HEK293 (cell line): ENCODE data around the gene SLC10A1.

Experiments used
- CTCF ChIA-PET: fragments of 350-600 bp; formaldehyde crosslinking; extraction: SDS; loops from one replicate; lab custom pipeline; 2021; ENCODE audit warnings: antibody characterized with exemption; lab: Yijun Ruan, JAX
- POLR2A ChIA-PET: fragments of 300-600 bp; formaldehyde crosslinking; extraction: SDS; loops from one replicate; lab custom pipeline; 2020; ENCODE audit warnings: antibody characterized with exemption, inconsistent platforms; lab: Yijun Ruan, JAX
- H3K27ac ChIP-seq: fragments of 200-500 bp; sonication (Bioruptor generic); 2 replicates; pipeline ENCODE4 v1.5.1; 2014; ENCODE audit warnings: low read depth, low read length, control low read depth, inconsistent platforms; ENCODE audit errors: extremely low read depth
- H3K36me3 ChIP-seq, 2 experiments: fragments of 200-500 bp in 1 of 2; sonication (Bioruptor generic) in 1 of 2; 1 replicate in 1 of 2; 2 replicates in 1 of 2; pipeline ENCODE4 v1.5.1; 2014 to 2017; ENCODE audit warnings: inconsistent platforms in 2 of 2, low read length in 2 of 2; ENCODE audit not compliant: control insufficient read depth in 2 of 2, insufficient read depth in 1 of 2
- H3K4me1 ChIP-seq: fragments of 200-500 bp; sonication (Bioruptor generic); 2 replicates; pipeline ENCODE4 v1.5.1; 2014; ENCODE audit warnings: mild to moderate bottlenecking, low read length, inconsistent platforms; ENCODE audit not compliant: control insufficient read depth, insufficient read depth
- H3K4me3 ChIP-seq: 2 replicates; pipeline ENCODE4 v1.5.1; 2011; ENCODE audit warnings: low read depth, mild to moderate bottlenecking, control low read depth, low read length, moderate library complexity
- H3K9me3 ChIP-seq: fragments of 200-500 bp; sonication (Bioruptor generic); 2 replicates; pipeline ENCODE4 v1.5.1; 2014; ENCODE audit warnings: low read depth, low read length, inconsistent platforms; ENCODE audit not compliant: control insufficient read depth, insufficient read depth
- BCL6B ChIP-seq: fragments of 450-650 bp; formaldehyde crosslinking; IDR thresholded peaks from 2 replicates; pipeline ENCODE4 v1.5.1; 2017; ENCODE audit warnings: missing biosample characterization, missing genetic modification characterization
- EGR2 ChIP-seq: fragments of 450-650 bp; formaldehyde crosslinking; IDR thresholded peaks from 2 replicates; pipeline ENCODE4 v1.5.1; 2016; ENCODE audit warnings: low read depth, missing biosample characterization, missing genetic modification characterization
- KLF1 ChIP-seq: fragments of 450-650 bp; formaldehyde crosslinking; IDR thresholded peaks from 2 replicates; pipeline ENCODE4 v1.5.1; 2016; ENCODE audit warnings: missing biosample characterization, missing genetic modification characterization
- KLF16 ChIP-seq: fragments of 450-650 bp; formaldehyde crosslinking; IDR thresholded peaks from 2 replicates; pipeline ENCODE4 v1.5.1; 2017; ENCODE audit warnings: missing biosample characterization, missing genetic modification characterization
- OSR2 ChIP-seq: fragments of 450-650 bp; formaldehyde crosslinking; IDR thresholded peaks from 2 replicates; pipeline ENCODE4 v1.5.1; 2016; ENCODE audit warnings: missing biosample characterization, missing genetic modification characterization
- SP2 ChIP-seq: fragments of 450-650 bp; formaldehyde crosslinking; IDR thresholded peaks from 2 replicates; pipeline ENCODE4 v1.5.1; 2016; ENCODE audit warnings: missing biosample characterization, missing genetic modification characterization
- TCF7L2 ChIP-seq: IDR thresholded peaks from 2 replicates; pipeline ENCODE4 v1.6.1; 2011; ENCODE audit warnings: low read depth, mild to moderate bottlenecking, inconsistent platforms, low read length, moderate library complexity, borderline replicate concordance
- YY1 ChIP-seq: fragments of 450-650 bp; formaldehyde crosslinking; IDR thresholded peaks from 2 replicates; pipeline ENCODE4 v1.5.1; 2018; ENCODE audit warnings: missing biosample characterization, missing genetic modification characterization
- YY2 ChIP-seq: fragments of 450-650 bp; formaldehyde crosslinking; IDR thresholded peaks from 2 replicates; pipeline ENCODE4 v1.5.1; 2016; ENCODE audit warnings: missing biosample characterization, missing genetic modification characterization
- ZBTB17 ChIP-seq: fragments of 450-650 bp; formaldehyde crosslinking; IDR thresholded peaks from 2 replicates; pipeline ENCODE4 v1.5.1; 2016; ENCODE audit warnings: missing biosample characterization, missing genetic modification characterization
- ZBTB7A ChIP-seq: fragments of 450-650 bp; formaldehyde crosslinking; IDR thresholded peaks from 2 replicates; pipeline ENCODE4 v1.5.1; 2016; ENCODE audit warnings: low read depth, missing biosample characterization, missing genetic modification characterization
- ZBTB8A ChIP-seq: fragments of 450-650 bp; formaldehyde crosslinking; IDR thresholded peaks from 2 replicates; pipeline ENCODE4 v1.5.1; 2016; ENCODE audit warnings: missing biosample characterization, missing genetic modification characterization
- ZNF184 ChIP-seq: fragments of 450-650 bp; IDR thresholded peaks from 2 replicates; pipeline ENCODE4 v1.5.1; 2018; ENCODE audit warnings: missing biosample characterization, mild to moderate bottlenecking, missing genetic modification characterization
- ZNF350 ChIP-seq: fragments of 450-650 bp; formaldehyde crosslinking; IDR thresholded peaks from 2 replicates; pipeline ENCODE4 v1.5.0; 2017; ENCODE audit warnings: missing biosample characterization, mild to moderate bottlenecking, missing genetic modification characterization
- ZNF37A ChIP-seq: fragments of 450-650 bp; IDR thresholded peaks from 2 replicates; pipeline ENCODE4 v1.5.1; 2018; ENCODE audit warnings: missing biosample characterization, missing genetic modification characterization
- ZNF416 ChIP-seq: fragments of 450-650 bp; formaldehyde crosslinking; IDR thresholded peaks from 2 replicates; pipeline ENCODE4 v1.5.1; 2016; ENCODE audit warnings: missing biosample characterization, missing genetic modification characterization
- ZNF48 ChIP-seq: fragments of 450-650 bp; formaldehyde crosslinking; IDR thresholded peaks from 2 replicates; pipeline ENCODE4 v1.5.1; 2016; ENCODE audit warnings: missing biosample characterization, missing genetic modification characterization
- ZNF514 ChIP-seq: fragments of 450-650 bp; formaldehyde crosslinking; IDR thresholded peaks from 2 replicates; pipeline ENCODE4 v1.5.1; 2016; ENCODE audit warnings: missing biosample characterization, missing genetic modification characterization
- ZNF629 ChIP-seq: fragments of 450-650 bp; formaldehyde crosslinking; IDR thresholded peaks from 2 replicates; pipeline ENCODE4 v1.5.1; 2017; ENCODE audit warnings: missing biosample characterization, missing genetic modification characterization
- ZNF747 ChIP-seq: fragments of 450-650 bp; formaldehyde crosslinking; IDR thresholded peaks from 2 replicates; pipeline ENCODE4 v1.5.1; 2016; ENCODE audit warnings: missing biosample characterization, missing genetic modification characterization
- ZNF76 ChIP-seq: fragments of 450-650 bp; formaldehyde crosslinking; IDR thresholded peaks from 2 replicates; pipeline ENCODE4; 2016; ENCODE audit warnings: low read depth, missing biosample characterization, missing genetic modification characterization, borderline replicate concordance
- ZNF791 ChIP-seq: fragments of 450-650 bp; formaldehyde crosslinking; IDR thresholded peaks from 2 replicates; pipeline ENCODE4 v1.5.1; 2016; ENCODE audit warnings: missing biosample characterization, missing genetic modification characterization
- ZNF830 ChIP-seq: fragments of 450-650 bp; IDR thresholded peaks from 2 replicates; pipeline ENCODE4 v1.5.0; 2018; ENCODE audit warnings: missing biosample characterization, missing genetic modification characterization, low read depth, mild to moderate bottlenecking, moderate library complexity
- TF ChIP-seq, protein P1 (sequence below): fragments of 450-650 bp; formaldehyde crosslinking; IDR thresholded peaks from 2 replicates; pipeline ENCODE4 v1.5.1; 2016; ENCODE audit warnings: missing biosample characterization, missing genetic modification characterization
- TF ChIP-seq, protein P2 (sequence below): fragments of 450-650 bp; formaldehyde crosslinking; optimal IDR thresholded peaks from 2 replicates; pipeline ENCODE3; 2016; ENCODE audit warnings: missing biosample characterization, mild to moderate bottlenecking, missing genetic modification characterization
- TF ChIP-seq, protein P3 (sequence below): fragments of 450-650 bp; formaldehyde crosslinking; IDR thresholded peaks from 2 replicates; pipeline ENCODE4 v1.5.1; 2016; ENCODE audit warnings: missing biosample characterization, missing genetic modification characterization

Gene SLC10A1

GRCh38 chr14:69769623-69770022 lies 27.4 kb downstream of the SLC10A1 start:
- H3K4me1 ChIP-seq: no peaks in the 10 kb centered on the region; the same call in 1 of the 2 replicates
- CTCF ChIA-PET: no interaction called here
- TF ChIP-seq ZNF37A (tag by site-specific recombination): no peak
- TF ChIP-seq, all 188 proteins: peak for 0
- Histone ChIP-seq H3K4me3 (no peak overlapping the region), H3K9me3 (no peaks in the 10 kb centered on the region), H3K27ac (no peak overlapping the region), H3K36me3 (peaks cover 62 to 70% of the 10 kb centered on the region in 2 experiments)
- POLR2A ChIA-PET: no interaction called here

GRCh38 chr14:69768873-69769272 lies 28.2 kb downstream of the SLC10A1 start:
- Histone ChIP-seq H3K4me3 (peak overlapping the region; percentile 97), H3K36me3 (peaks cover 54 to 62% of the 10 kb centered on the region in 2 experiments), H3K9me3 (no peaks in the 10 kb centered on the region), H3K27ac (no peak overlapping the region), H3K4me1 (no peaks in the 10 kb centered on the region; the same call in 1 of the 2 replicates)
- ChIA-PET POLR2A (no interaction called here), CTCF (interaction anchor here (0.6 kb wide), 1 partner anchor 13 kb away, joined by 3 read pairs; no protein-coding TSS in a partner anchor)
- no peak for TF ChIP-seq ZNF747 (tag by site-specific recombination)
- TF ChIP-seq ZNF830 (tag by site-specific recombination): no peak
- no peak for TF ChIP-seq ZNF184 (tag by site-specific recombination)
- TF ChIP-seq, protein P1, sequence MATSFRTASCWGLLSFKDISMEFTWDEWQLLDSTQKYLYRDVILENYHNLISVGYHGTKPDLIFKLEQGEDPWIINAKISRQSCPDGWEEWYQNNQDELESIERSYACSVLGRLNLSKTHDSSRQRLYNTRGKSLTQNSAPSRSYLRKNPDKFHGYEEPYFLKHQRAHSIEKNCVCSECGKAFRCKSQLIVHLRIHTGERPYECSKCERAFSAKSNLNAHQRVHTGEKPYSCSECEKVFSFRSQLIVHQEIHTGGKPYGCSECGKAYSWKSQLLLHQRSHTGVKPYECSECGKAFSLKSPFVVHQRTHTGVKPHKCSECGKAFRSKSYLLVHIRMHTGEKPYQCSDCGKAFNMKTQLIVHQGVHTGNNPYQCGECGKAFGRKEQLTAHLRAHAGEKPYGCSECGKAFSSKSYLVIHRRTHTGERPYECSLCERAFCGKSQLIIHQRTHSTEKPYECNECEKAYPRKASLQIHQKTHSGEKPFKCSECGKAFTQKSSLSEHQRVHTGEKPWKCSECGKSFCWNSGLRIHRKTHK (tag by site-specific recombination): no peak
- no peak for TF ChIP-seq ZNF48
- TF ChIP-seq ZNF629: no peak
- TF ChIP-seq ZNF416 (tag by site-specific recombination): no peak

GRCh38 chr14:69767369-69767999 lies 29.6 kb downstream of the SLC10A1 start:
- no peaks in the 10 kb centered on the region; the same call in 1 of the 2 replicates for H3K4me1 ChIP-seq
- POLR2A ChIA-PET: interaction anchor here (0.6 to 1.8 kb wide), 13 partner anchors 10 to 369 kb away, joined by 3 to 9 read pairs (median 4); partner anchors contain the start of genes ERH, SLC10A1, SLC39A9 and SMOC1
- H3K4me3 ChIP-seq: peak overlapping the region; percentile 97
- H3K36me3 ChIP-seq: peaks cover 41 to 48% of the 10 kb centered on the region in 2 experiments
- CTCF ChIA-PET: interaction anchor here (0.7 kb wide), 1 partner anchor 152 kb away, joined by 3 read pairs; no protein-coding TSS in a partner anchor
- no peaks in the 10 kb centered on the region for H3K9me3 ChIP-seq
- peak overlapping the region; percentile 95 for H3K27ac ChIP-seq
- peak; percentile 79 for TF ChIP-seq EGR2 (tag by site-specific recombination)
- no peak for TF ChIP-seq BCL6B (tag by site-specific recombination)
- TF ChIP-seq TCF7L2: peak; percentile 28; the same call in 1 of the 2 replicates
- 0 out of 2 replicates have a peak, but pooled peaks have one; percentile 4 for TF ChIP-seq ZBTB17 (tag by site-specific recombination)
- TF ChIP-seq, protein P2, sequence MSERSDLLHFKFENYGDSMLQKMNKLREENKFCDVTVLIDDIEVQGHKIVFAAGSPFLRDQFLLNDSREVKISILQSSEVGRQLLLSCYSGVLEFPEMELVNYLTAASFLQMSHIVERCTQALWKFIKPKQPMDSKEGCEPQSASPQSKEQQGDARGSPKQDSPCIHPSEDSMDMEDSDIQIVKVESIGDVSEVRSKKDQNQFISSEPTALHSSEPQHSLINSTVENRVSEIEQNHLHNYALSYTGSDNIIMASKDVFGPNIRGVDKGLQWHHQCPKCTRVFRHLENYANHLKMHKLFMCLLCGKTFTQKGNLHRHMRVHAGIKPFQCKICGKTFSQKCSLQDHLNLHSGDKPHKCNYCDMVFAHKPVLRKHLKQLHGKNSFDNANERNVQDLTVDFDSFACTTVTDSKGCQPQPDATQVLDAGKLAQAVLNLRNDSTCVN (tag by site-specific recombination): peak; percentile 80
- no peak for TF ChIP-seq ZNF791 (tag by site-specific recombination)
- peak; percentile 97 for TF ChIP-seq ZBTB8A (tag by site-specific recombination)
- peak; percentile 29; the same call in 1 of the 2 replicates for TF ChIP-seq ZNF76
- no peak for TF ChIP-seq ZNF514 (tag by site-specific recombination)
- no peak for TF ChIP-seq ZBTB7A
- TF ChIP-seq, protein P3, sequence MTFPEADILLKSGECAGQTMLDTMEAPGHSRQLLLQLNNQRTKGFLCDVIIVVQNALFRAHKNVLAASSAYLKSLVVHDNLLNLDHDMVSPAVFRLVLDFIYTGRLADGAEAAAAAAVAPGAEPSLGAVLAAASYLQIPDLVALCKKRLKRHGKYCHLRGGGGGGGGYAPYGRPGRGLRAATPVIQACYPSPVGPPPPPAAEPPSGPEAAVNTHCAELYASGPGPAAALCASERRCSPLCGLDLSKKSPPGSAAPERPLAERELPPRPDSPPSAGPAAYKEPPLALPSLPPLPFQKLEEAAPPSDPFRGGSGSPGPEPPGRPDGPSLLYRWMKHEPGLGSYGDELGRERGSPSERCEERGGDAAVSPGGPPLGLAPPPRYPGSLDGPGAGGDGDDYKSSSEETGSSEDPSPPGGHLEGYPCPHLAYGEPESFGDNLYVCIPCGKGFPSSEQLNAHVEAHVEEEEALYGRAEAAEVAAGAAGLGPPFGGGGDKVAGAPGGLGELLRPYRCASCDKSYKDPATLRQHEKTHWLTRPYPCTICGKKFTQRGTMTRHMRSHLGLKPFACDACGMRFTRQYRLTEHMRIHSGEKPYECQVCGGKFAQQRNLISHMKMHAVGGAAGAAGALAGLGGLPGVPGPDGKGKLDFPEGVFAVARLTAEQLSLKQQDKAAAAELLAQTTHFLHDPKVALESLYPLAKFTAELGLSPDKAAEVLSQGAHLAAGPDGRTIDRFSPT (tag by site-specific recombination): 0 out of 2 replicates have a peak, but pooled peaks have one; percentile 31
- TF ChIP-seq ZNF350 (tag by site-specific recombination): no peak
- peak; percentile 25; the same call in 1 of the 2 replicates for TF ChIP-seq KLF16 (tag by site-specific recombination)
- TF ChIP-seq OSR2: peak; percentile 11; the same call in 1 of the 2 replicates
- TF ChIP-seq YY1: peak; percentile 80
- TF ChIP-seq SP2 (tag by site-specific recombination): peak; percentile 87
- peak; percentile 48; the same call in 1 of the 2 replicates for TF ChIP-seq KLF1
- peak; percentile 82 for TF ChIP-seq YY2
